Breast epithelium (tissue), 4 donors: ENCODE data around the gene TRIO. TPM values are rescaled to one million over a fixed set of nuclear protein-coding genes. Genes with fewer than 3 reads are reported as not detected.

Source experiments
- DNase-seq, 2 donors: peaks; one replicate each; pipeline ENCODE4 v3.0.0-alpha.2; 2019; ENCODE audit warnings: low spot score in 2 of 2
- H3K27ac ChIP-seq, 2 donors: fragments of 200-600 bp; sonication (generic) in 1 of 2; one replicate each; pipeline ENCODE4 v1.5.1; 2016 to 2019; ENCODE audit warnings: mild to moderate bottlenecking in 1 of 2
- H3K27me3 ChIP-seq, 2 donors: fragments of 200-600 bp; sonication (generic) in 1 of 2; one replicate each; pipeline versions ENCODE4 v1.5.1 to v1.6.0; 2017 to 2019; ENCODE audit warnings: control low read depth in 1 of 2, mild to moderate bottlenecking in 1 of 2
- H3K36me3 ChIP-seq: fragments of 200-600 bp; one replicate; pipeline ENCODE4 v1.5.1; 2019
- H3K4me1 ChIP-seq, 2 donors: fragments of 200-600 bp; sonication (generic); one replicate each; pipeline ENCODE4 v1.5.1; 2016 to 2019; ENCODE audit warnings: control low read depth in 1 of 2
- H3K4me3 ChIP-seq, 3 donors: fragments of 200-600 bp; sonication (generic); 1 replicate in 2 of 3; 2 replicates in 1 of 3; pipeline ENCODE4 v1.5.1; 2016 to 2019; ENCODE audit warnings: mild to moderate bottlenecking in 3 of 3, moderate library complexity in 2 of 3
- H3K9me3 ChIP-seq, 2 donors: fragments of 200-600 bp; sonication (generic) in 1 of 2; one replicate each; pipeline ENCODE4 v1.5.1; 2016 to 2019; ENCODE audit warnings: control low read depth in 1 of 2
- POLR2A ChIP-seq: fragments of 450-650 bp; IDR thresholded peaks from one replicate; pipeline ENCODE4 v1.6.1; 2016; ENCODE audit warnings: antibody characterized with exemption, mild to moderate bottlenecking, moderate library complexity
- POLR2AphosphoS5 ChIP-seq, 3 donors: sonication (generic); formaldehyde crosslinking; IDR thresholded peaks; one replicate each; pipeline ENCODE4 v1.6.1; 2017; ENCODE audit warnings: antibody characterized with exemption in 3 of 3
- intact Hi-C: fragments of 100-400 bp; cut with DNase I; formaldehyde crosslinking; loops from one replicate; pipeline ENCODE4 v1.15.1; 2023; ENCODE audit warnings: low total_unique reads
- total RNA-seq, 3 donors: library from RNA; depleted of rRNA; stranded (reverse); fragments of >200 nt; gene quantifications; one replicate each; pipeline ENCODE4 v1.1.0, GENCODE V29; 2016
- TF ChIP-seq, protein P1 (sequence below), 3 donors: fragments of 450-650 bp; IDR thresholded peaks; one replicate each; pipeline ENCODE4 v1.5.1; 2016 to 2017; ENCODE audit warnings: antibody characterized with exemption in 3 of 3, mild to moderate bottlenecking in 3 of 3, moderate library complexity in 3 of 3

Gene TRIO
- total RNA-seq, 3 donors from 2014 or later: 191 to 209 (median 193) TPM

- H3K4me3 ChIP-seq: no peak overlapping the region
- no peaks in the 10 kb centered on the region for H3K36me3 ChIP-seq
- no peaks in the 10 kb centered on the region for H3K9me3 ChIP-seq
- no peak for DNase-seq
- TF ChIP-seq, protein P1, sequence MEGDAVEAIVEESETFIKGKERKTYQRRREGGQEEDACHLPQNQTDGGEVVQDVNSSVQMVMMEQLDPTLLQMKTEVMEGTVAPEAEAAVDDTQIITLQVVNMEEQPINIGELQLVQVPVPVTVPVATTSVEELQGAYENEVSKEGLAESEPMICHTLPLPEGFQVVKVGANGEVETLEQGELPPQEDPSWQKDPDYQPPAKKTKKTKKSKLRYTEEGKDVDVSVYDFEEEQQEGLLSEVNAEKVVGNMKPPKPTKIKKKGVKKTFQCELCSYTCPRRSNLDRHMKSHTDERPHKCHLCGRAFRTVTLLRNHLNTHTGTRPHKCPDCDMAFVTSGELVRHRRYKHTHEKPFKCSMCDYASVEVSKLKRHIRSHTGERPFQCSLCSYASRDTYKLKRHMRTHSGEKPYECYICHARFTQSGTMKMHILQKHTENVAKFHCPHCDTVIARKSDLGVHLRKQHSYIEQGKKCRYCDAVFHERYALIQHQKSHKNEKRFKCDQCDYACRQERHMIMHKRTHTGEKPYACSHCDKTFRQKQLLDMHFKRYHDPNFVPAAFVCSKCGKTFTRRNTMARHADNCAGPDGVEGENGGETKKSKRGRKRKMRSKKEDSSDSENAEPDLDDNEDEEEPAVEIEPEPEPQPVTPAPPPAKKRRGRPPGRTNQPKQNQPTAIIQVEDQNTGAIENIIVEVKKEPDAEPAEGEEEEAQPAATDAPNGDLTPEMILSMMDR (IDR thresholded peaks at IDR 0.05): no peak
- TF ChIP-seq POLR2AphosphoS5 (IDR thresholded peaks at IDR 0.05) (no peak), POLR2A (no peak)
- no peak overlapping the region for H3K27ac ChIP-seq
- H3K27me3 ChIP-seq: no peaks in the 10 kb centered on the region
- H3K4me1 ChIP-seq: no peaks in the 10 kb centered on the region
- intact Hi-C loops: no loop called here
Measured at GRCh38 chr5:14286574-14287421, 143.7 kb downstream of the TRIO start.

DNA sequence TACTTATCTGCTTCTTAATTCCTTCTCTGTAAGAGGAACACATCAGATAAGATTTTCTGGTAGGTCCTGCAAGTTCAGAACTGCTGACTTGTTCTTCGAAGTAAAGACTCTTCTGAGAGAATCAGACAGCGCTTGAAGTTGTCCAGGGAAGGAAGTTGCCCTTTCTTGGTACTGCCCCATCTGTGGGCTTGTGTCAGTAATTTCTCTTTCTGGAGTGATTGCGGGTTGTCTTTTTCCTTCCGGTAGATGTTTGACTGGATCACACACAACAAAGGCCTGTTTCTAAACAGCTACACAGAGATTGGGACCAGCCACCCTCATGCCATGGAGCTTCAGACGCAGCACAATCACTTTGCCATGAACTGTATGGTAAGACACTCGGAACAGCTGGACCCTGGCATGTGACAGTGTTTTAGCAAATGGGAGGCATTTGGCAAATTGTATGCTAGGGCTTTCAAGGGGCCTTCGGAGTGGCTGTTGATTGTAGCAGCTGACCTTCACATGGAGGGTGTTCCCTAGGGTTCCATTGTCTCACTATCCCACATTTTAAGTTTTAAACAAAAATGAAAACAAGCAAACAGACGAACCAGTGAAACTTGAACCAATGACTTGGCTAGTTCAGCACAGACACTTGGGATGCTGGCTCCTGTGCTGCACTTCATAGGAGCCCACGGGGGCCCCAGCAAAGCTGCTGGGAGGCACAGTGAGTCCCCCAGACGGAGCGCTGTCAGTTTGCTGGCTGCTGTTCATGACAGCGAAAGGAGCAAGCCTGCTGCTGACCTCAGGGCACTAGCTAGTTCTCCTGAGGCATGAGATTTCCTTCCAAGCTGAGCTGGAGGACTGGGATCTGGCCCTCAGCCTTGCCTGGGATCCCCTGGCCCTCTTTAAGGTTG, 149.9 kb downstream of the TRIO start:
- Histone ChIP-seq H3K27ac (no peak overlapping the region), H3K27me3 (no peaks in the 10 kb centered on the region), H3K36me3 (no peaks in the 10 kb centered on the region), H3K4me3 (no peak overlapping the region), H3K9me3 (no peaks in the 10 kb centered on the region), H3K4me1 (no peaks in the 10 kb centered on the region)
- no peak for TF ChIP-seq POLR2A
- TF ChIP-seq, protein P1 (IDR thresholded peaks at IDR 0.05): no peak
- TF ChIP-seq POLR2AphosphoS5 (IDR thresholded peaks at IDR 0.05): no peak
- intact Hi-C loops: no loop called here
- DNase-seq: no peak

- Histone ChIP-seq H3K36me3 (no peaks in the 10 kb centered on the region), H3K27ac (no peak overlapping the region), H3K9me3 (no peaks in the 10 kb centered on the region), H3K27me3 (no peaks in the 10 kb centered on the region), H3K4me1 (no peaks in the 10 kb centered on the region), H3K4me3 (no peak overlapping the region)
- DNase-seq: no peak
- TF ChIP-seq POLR2A (no peak), POLR2AphosphoS5 (IDR thresholded peaks at IDR 0.05) (no peak)
- TF ChIP-seq, protein P1 (IDR thresholded peaks at IDR 0.05): no peak
- intact Hi-C loops: no loop called here
Measured at GRCh38 chr5:14295610-14296009, 152.5 kb downstream of the TRIO start.

DNA sequence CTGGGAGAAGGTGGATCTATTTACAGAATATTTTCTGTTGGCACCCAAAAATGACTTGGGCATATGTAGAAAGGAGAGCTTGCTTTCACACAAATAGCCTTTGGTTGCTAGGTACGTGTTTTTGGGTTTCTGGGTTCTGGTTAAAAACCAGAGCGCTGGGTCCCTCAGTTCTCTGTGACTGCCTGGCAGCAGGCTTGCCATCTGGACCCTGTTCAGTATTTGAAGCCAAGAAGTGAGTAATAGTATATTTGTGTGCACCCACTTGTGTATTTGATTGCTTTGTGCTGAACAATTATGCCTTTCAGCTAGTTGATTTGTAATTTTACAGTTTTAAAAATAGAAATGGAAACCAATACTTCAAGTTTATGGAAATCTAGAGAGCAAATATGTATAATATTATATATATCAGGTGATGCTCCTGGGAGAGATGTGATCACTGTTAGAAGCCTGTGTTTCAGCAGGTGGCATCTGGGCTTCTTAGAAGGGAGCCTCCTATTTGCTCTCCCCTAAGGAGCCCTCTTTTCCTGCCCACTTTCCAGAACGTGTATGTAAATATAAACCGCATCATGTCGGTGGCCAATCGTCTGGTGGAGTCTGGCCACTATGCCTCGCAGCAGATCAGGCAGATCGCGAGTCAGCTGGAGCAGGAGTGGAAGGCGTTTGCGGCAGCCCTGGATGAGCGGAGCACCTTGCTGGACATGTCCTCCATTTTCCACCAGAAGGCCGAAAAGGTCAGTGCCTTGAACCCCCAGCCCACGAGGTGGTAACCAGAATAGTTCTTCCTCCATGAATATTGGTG, 153.6 kb downstream of the TRIO start:
- Histone ChIP-seq H3K9me3 (no peaks in the 10 kb centered on the region), H3K4me3 (no peak overlapping the region), H3K27me3 (no peaks in the 10 kb centered on the region), H3K4me1 (no peaks in the 10 kb centered on the region), H3K36me3 (no peaks in the 10 kb centered on the region), H3K27ac (no peak overlapping the region)
- intact Hi-C loops: no loop called here
- TF ChIP-seq POLR2AphosphoS5 (IDR thresholded peaks at IDR 0.05) (no peak), POLR2A (no peak)
- TF ChIP-seq, protein P1 (IDR thresholded peaks at IDR 0.05): no peak
- DNase-seq: no peak
